Skin of body (tissue), 2 donors: ENCODE results near the gene ATP5F1E. TPM values are rescaled to one million over a fixed set of nuclear protein-coding genes. Genes with fewer than 3 reads are reported as not detected.
"Not testable (repeated sequence)": the region's sequence is repeated elsewhere in the genome, so short reads cannot be mapped to it uniquely, and the experiment has no call there.

Experiments
- DNase-seq: peaks from one replicate; lab custom pipeline; 2025; lab: John Stamatoyannopoulos, UW
- total RNA-seq: library from RNA; depleted of rRNA; stranded (reverse); fragments of >200 nt; gene quantifications from one replicate; pipeline ENCODE4 v1.2.3, GENCODE V29; 2014

ATP5F1E gene
- total RNA-seq, 1 donor from 2014 or later: 21.6 TPM

DNA sequence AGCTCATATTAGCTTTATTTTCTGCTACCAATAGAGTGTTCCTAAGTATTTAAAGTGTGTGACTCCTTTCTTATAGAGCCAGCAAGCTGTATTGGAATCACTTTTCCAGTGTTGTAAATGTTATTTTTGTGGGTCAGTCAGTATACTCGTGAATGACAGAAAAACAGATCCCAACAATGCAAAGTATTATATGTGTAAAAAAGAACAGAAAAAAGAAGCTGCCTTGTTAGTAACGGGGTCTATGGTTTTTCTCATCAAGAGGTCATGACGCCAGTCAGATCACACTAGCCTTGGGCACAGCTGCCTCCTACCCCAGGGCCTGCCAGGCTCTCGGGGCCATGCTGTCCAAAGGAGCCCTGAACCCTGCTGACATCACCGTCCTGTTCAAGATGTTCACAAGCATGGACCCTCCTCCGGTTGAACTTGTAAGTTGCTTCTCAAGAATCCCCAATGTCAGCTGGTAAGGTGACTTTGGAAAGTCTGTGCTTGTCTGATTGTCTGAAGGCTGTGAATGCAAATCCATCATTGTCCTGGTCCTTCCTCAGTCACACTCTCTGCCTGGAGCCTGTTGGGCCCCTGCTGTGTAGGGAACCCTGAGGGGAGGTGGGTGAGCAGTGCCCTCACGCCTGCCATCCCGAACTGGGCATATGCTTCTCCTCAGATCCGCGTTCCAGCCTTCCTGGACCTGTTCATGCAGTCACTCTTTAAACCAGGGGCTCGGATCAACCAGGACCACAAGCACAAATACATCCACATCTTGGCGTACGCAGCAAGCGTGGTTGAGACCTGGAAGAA is 41.3 kb downstream of the ATP5F1E start:
- no peak for DNase-seq

DNA sequence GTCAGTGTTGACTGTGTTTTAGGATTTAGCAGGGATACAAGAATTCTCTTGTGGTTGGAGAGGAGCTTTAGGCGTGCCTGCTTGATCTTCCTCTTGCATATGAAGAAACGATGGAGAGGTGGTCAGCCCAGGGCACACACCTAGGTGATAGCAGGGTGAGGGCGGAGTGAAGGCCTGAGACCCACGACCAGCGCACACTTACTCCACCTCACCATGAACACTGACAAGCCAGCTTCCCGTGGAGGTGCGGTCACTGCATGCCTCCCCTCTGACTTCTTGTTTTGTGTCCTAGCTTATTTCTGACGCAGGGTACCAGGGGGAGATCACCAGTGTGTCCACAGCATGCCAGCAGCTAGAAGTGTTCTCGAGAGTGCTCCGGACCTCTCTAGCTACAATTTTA is 42.9 kb downstream of the ATP5F1E start:
- no peak for DNase-seq

DNA sequence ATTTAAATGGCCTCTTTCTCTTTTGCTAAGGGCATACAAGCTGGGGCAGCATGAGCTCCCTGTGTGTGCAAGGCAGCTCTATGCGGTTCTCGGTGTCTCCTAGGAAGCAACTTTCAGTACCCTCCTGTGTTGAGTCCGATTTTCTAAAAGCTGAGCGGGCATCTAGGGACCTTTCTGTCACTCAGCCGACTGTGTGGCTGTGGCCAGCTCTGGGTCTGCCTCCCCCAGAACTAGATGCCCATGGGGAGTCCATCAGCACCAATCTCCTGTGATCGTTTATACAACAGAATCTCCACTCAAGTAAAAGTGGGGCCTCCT is 43.6 kb downstream of the ATP5F1E start:
- DNase-seq: no peak

DNA sequence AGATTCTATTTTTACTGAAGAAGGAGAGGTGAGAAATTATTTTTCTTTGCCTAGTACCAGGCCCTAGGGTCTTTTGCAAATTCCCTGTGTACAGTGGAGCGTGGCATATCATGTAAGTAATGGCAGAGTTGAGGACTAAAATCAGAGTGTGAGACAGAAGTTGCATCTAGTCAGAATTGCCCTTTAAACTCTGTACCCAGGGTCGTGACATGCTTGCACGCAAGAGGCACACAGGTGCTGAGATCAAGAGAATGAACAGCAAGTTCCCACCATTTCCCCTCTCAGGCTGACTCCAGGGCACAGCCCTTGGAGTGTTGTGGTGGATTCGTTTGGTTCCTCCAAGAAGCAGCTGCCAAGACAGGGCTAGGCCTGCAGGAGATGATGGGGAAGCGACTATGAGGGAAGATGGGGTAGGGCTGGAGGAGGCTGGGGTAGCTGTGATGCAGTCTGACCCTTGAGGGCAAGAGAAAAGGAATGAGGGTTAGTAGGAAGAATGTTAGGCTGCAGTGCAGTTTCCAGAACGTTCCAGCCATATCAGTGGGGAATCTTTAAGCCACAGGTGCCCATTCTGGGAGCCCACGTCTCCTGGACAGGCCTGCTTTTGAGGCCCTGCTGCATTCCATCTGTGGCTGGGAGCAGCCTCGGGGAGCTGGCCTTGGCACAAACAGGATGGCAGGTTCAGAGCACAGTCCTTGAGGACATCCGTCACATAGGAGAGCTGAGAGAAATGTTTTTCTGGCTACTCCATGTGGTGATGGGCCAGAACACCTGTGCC is 44.2 kb downstream of the ATP5F1E start:
- no peak for DNase-seq

DNA sequence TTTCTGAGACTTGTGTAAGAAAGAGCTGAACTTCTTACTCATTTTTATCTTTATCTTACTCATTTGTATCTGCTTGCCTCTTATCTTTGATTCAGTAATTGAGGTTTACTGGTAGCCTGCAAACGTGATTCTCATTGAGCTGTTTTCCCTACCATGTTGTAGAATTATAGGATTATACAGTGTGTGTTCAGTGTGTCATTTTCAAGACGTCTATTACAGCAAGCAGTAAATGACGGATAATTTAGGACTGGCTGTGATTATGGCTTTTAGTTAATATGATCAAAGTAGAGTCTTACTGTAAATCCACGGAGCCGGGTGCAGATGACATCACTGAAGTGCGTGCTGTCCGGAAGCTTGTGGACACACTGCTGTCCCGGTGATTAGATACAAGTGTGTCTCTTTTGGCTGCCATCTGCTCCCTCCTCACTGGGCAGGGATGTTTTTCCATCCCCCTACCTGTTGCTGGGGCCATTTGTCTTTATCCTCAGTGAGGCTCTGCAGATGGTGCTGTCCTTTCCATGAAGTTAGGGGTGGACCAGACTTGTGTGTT is 45.1 kb downstream of the ATP5F1E start:
- no peak for DNase-seq

DNA sequence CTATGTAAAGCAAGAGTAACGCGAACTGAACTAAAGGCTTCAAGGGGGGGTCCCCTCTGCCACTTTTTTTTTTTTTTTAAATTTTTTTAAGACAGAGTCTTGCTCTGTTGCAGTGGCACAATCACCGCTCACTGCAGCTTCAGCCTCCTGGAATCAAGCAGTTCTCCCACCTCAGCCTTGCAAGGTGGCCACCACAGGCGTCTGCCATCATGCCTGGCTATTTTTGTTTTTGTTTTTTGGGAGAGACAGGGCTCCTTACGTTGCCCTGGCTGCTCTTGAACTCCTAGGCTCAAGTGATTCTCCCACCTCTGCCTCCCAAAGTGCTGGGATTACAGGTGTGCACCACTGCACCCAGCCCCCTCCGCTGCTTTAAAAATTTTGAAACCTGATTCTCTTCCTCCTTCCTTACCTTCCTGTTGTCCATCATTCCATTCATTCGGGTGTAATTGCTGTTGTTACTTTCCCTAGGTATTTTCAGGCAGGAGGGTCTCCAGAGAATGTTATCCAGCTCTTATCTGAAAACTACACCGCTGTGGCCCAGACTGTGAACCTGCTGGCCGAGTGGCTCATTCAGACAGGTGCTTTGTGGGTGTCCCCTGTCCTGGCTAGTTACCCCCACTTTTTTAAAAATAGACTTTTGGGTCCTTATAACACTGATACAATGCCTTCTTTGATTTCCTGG is 45.7 kb downstream of the ATP5F1E start:
- no peak for DNase-seq

DNA sequence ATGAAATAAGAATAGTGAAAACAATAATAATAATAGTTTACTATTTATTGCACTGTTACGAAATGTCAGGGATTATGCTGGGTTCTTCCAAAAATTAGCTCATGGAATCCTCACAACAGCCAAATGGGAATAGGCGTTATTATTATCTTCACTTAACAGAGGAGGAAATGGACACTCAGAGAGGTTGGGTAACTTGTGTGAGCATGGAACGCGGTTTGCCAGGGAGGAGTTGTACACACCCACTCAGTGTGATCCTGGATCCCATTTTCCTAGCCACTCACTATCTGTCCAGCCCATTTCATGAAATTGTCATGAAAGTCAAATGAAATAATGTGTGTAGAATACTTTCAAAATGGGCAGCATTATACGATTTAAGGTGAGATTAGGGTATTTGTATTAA is 46.5 kb downstream of the ATP5F1E start:
- DNase-seq: no peak

DNA sequence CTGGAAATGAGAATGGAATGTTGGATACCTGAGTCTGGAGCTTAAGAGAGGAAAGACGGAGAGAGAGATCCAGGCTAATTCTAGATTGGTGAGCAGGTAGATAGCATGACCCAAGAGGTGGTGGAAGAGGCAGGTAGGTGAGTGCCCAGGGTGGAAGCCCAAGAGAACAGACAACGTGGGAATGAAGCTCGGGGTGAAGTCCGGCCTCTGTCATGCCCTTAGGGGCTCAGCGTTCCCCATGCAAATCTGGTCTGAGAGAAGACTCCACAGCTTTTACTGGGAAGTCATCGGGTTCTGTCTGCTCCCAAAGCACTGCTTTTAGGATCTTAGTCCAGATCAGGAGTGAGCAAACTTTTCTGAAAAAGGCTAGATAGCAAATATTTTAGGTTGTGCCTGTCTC is 47.4 kb downstream of the ATP5F1E start:
- no peak for DNase-seq

DNA sequence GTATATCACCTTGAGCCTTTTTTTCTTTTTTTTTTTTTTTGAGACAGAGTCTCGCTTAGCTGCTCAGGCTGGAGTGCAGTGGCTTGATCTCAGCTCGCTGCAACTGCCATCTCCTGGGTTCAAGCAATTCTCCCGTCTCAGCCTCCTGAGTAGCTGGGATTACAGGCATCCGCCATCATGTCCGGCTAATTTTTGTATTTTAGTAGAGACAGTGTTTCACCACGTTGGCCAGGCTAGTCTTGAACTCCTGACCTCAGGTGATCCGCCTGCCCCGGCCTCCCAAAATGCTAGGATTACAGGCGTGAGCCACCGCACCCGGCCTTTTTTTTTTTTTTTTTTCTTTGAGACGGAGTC is 49.0 kb downstream of the ATP5F1E start:
- not testable (repeated sequence) for DNase-seq

DNA sequence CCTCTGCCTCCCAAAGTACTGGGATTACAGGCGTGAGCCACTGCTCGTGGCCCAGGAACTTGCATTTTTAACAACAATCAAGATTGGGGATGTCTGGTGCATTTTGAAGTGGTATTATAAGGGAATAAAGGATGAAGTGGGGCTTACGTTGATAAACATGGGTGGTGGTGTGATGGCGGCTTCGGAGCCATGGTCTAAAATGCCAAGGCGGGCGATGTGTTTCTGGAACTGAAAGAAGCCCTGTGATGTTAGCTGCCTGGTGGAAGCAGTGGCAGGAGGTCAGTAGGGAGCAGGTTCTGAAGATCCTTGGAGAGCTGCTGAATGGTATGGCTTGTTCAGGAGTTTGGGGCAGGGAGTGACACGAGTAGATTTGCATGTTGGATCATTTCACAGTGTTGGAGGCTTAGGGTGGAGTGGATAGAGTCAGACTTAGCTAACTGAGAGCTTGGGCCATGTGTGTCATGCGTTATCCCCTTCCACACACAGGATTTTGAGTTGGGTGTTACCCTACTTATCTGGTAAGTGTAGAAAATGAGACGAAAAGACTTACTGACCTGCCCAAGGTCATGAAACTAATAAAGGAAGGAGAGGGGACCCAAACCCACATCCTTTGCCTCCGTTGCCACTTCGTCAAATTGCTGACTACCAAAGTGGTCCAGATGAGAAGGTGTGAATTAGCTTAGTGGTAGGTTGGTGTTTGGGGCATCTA is 49.6 kb downstream of the ATP5F1E start:
- no peak for DNase-seq

DNA sequence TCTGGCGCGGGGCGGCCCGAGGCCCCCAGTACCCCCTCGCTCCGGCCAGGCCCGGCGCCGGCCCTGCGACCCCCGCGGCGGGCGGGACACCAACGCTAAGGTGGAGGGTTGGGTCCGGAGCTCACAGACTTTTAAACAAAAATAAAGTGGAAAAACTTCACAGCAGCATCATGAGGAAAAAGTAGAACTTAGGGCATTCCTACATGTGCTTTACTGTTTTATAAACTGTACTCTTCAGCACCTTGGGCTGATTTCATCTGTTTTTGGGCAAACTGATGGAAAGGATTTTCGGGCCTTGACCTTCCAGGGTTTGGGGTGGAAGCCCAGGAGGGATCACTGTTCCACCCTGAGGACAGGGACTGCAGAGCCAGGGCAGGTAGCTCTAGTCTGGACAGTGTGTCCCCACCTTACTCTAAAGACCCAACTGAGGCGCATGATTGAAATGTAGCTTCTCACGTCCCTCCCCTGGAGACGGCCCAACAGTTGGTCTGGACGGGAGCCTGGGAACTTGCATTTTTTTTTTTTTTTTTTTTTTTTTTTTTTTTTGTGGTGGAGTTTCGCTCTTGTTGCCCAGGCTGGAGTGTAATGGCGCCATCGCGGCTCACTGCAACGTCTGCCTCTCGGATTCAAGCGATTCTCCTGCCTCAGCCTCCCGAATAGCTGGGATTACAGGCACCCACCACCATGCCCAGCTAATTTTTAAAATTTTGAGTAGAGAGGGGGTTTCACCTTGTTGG is 50.3 kb downstream of the ATP5F1E start:
- no peak for DNase-seq

DNA sequence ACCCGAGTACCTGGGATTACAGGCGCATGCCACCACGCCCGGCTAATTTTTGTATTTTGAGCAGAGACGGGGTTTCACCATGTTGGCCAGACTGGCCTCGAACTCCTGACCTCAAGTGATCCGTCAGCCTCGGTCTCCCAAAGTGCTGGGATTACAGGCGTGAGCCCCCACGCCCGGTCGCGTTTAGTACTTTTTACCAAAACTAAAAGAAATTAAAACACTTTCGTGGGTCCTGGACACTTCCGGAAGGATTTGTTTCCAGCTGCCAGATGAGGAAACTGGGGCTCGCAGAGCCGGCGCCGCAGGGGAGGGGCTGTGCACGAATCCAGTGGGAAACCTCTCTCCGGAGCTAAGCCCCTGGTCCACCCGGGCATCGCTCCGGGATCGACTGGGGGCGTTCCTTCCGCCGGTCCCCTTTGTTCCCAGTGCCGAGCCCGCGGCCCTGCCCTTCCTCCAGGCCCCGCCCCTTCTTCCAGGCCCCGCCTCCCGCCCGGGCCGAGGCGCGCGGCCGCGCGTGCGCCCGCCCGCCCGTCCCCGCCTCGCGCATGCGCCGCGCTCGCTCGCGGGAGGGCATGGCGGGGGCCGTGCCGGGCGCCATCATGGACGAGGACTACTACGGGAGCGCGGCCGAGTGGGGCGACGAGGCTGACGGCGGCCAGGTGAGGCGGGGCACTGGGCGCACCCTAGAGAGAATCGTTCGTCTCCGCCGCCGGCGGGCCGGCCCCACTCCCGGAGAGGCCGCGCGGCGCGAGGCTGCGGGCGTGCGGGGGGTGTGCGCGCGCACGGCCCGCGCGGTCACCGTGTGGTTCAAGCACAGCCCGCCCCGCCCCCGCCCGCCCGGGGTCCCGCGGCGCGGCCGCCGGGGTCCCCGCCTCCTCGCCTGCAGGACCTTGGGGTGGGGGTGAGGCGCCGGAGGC is 51.2 kb downstream of the ATP5F1E start, which contains the start of gene NELFCD:
TSS of gene NELFCD (plus strand) at position 546 of the 917 bp plus-strand sequence. CDS start at position 600, 54 bp downstream.
- DNase-seq: peak; percentile 74

DNA sequence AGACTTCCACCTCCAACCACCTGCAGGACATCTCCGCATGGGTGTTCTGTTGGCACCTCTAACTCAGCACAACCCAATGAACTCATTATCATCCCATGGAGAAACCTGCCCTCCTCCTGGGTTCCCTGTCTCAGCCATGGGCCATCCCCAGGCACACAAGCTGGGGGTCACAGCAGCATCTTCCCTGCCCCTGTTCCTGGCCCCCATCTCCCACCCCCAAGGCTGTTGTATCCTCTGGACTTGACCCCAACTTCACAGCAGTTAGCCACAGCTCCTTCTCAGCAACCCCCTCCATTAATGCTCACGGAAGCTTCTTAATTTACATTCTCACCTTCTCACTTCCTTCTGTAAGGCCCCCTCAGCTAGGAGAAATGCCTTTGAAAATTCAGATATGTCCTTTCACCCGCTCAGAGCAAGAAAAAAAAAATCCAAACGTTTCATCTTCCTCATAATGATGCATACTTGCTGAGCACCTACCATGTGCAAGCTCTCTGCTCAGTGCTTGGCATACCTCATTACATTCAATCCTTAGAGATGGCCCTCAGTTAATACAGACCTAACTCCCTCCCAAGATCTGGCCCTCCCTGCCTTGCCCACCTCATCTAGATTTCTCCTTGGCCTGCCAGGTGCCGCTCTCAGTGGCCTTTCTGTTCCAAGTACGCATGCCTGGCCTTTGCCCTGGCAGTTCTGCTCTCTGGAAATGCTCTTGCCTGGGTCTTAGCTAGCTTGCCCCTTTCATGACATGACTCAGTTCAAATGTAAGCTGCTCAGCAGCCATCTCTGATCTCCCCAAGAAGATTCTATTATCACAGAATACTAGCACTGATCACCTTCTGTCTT is 53.6 kb downstream of the ATP5F1E start:
- DNase-seq: no peak

DNA sequence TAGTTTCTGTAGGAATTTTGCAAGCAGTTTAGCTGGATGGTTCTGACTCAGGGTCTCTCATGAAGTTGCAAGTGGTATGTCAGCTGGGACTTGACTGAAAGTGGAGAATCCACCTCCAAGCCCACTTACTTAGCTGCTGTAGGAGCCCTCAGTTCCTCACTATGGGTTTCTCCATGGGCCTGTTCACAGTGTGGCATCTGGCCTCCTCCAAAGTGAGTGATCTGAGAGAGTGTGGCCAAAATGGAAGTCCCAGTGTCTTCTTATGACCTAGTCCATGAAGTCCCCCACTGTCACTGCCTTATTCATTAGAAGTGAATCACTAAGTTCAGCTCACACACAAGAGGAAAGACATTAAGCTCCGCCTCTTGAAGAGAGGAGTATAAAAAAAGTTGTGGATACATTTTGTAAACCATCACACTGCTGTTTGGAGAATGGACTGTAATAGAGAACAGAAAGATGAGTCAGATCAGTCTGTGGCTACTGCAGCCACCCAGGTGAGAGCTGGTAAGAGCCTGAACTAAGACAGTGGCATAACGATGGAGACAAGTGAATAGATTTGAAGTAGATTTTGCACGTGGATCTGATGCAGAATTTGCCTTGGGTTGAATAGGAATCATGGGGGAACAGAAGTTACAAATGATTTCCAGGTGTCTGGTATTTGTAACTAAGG is 55.9 kb downstream of the ATP5F1E start:
- DNase-seq: no peak
